Gastrocnemius medialis (tissue), 4 donors: Measurements from ENCODE around the gene OTOP3. TPM values are rescaled to one million over a fixed set of nuclear protein-coding genes. Genes with fewer than 3 reads are reported as not detected.

Source experiments
- ATAC-seq, 2 donors: fragments of 150-250 bp; one replicate each; pipeline ENCODE4 v1.9.1; 2016
- DNase-seq, 2 donors: peaks; one replicate each; pipeline ENCODE4 v3.0.0-alpha.2; 2019
- H3K27ac ChIP-seq, 4 donors: fragments of 200-600 bp; sonication (generic); 1 replicate in 1 of 4; 2 replicates in 3 of 4; pipeline ENCODE4 v1.5.1; 2016 to 2018; ENCODE audit warnings: mild to moderate bottlenecking in 2 of 4, moderate library complexity in 1 of 4
- H3K27me3 ChIP-seq, 3 donors: fragments of 200-600 bp; sonication (generic) in 2 of 3; 1 replicate in 1 of 3; 2 replicates in 2 of 3; pipeline versions ENCODE4 v1.5.1 to v1.6.0; 2016 to 2019; ENCODE audit warnings: mild to moderate bottlenecking in 1 of 3, moderate library complexity in 1 of 3
- H3K36me3 ChIP-seq, 2 donors: fragments of 200-600 bp; sonication (generic) in 1 of 2; one replicate each; pipeline ENCODE4 v1.5.1; 2017 to 2018
- H3K4me1 ChIP-seq, 2 donors: fragments of 200-600 bp; sonication (generic) in 1 of 2; one replicate each; pipeline ENCODE4 v1.5.1; 2016 to 2017; ENCODE audit warnings: mild to moderate bottlenecking in 2 of 2
- H3K4me3 ChIP-seq, 4 donors: fragments of 200-600 bp; sonication (generic) in 3 of 4; 1 replicate in 1 of 4; 2 replicates in 3 of 4; pipeline ENCODE4 v1.5.1; 2016 to 2019; ENCODE audit warnings: mild to moderate bottlenecking in 2 of 4
- H3K9me3 ChIP-seq, 3 donors: fragments of 200-600 bp; sonication (generic) in 2 of 3; 1 replicate in 1 of 3; 2 replicates in 2 of 3; pipeline ENCODE4 v1.5.1; 2016 to 2019
- CTCF ChIP-seq, 5 experiments: fragments of 450-650 bp in 3 of 5; fragments of 200-600 bp in 2 of 5; sonication (generic) in 2 of 5; IDR thresholded peaks in 4 of 5; conservative IDR thresholded peaks in 1 of 5; 1 replicate in 4 of 5; 2 replicates in 1 of 5; pipeline ENCODE4 v1.5.1; 2016 to 2019; ENCODE audit warnings: antibody characterized with exemption in 5 of 5, mild to moderate bottlenecking in 3 of 5, moderate library complexity in 3 of 5
- POLR2A ChIP-seq, 2 donors: fragments of 450-650 bp; IDR thresholded peaks; one replicate each; pipeline ENCODE4 v1.6.1; 2017; ENCODE audit warnings: antibody characterized with exemption in 2 of 2, mild to moderate bottlenecking in 2 of 2, moderate library complexity in 2 of 2
- in situ Hi-C, 4 donors: fragments of 200-750 bp; cut with MboI; loops; one replicate each; pipeline versions ENCODE4 v1.15.0 to v1.8.0; 2017; ENCODE audit warnings: low sequenced_read_pairs in 4 of 4
- intact Hi-C: fragments of 100-400 bp; cut with DNase I; formaldehyde crosslinking; loops from one replicate; pipeline ENCODE4 v1.15.1; 2023; ENCODE audit warnings: low total_unique reads
- total RNA-seq, 4 donors: library from RNA; depleted of rRNA; stranded (reverse); fragments of >200 nt; gene quantifications; one replicate each; pipeline versions ENCODE4 v1.1.0 to v1.2.3, GENCODE V29; 2016

Gene OTOP3
- total RNA-seq, 4 donors from 2014 or later: not detected

- peak overlapping the region in 2 of 4 donors; percentile 60 to 61 for H3K4me3 ChIP-seq
- DNase-seq: no peak
- no peak for TF ChIP-seq POLR2A (IDR thresholded peaks at IDR 0.05)
- H3K4me1 ChIP-seq: peaks cover 0 to 7% of the 10 kb centered on the region in 2 donors
- in situ Hi-C loops (loop anchor here in 1 of 4 donors (25.0 kb wide), 1 partner anchor 217 kb away; the partner anchor contains the start of gene SUMO2), intact Hi-C loops (no loop called here)
- peaks cover 11 to 28% (median 20%) of the 10 kb centered on the region in 3 donors for H3K27me3 ChIP-seq
- no peak for ATAC-seq
- H3K9me3 ChIP-seq: no peaks in the 10 kb centered on the region
- no peaks in the 10 kb centered on the region for H3K36me3 ChIP-seq
- H3K27ac ChIP-seq: peak overlapping the region in 2 of 4 donors; percentile 58
Measured at GRCh38 chr17:74970395-74970794, 34.7 kb downstream of the OTOP3 start.

- TF ChIP-seq POLR2A (IDR thresholded peaks at IDR 0.05) (no peak), CTCF (IDR thresholded peaks at IDR 0.05 in 4 of 5, conservative IDR thresholded peaks at IDR 0.05 in 1 of 5) (no peak)
- DNase-seq (no peak), ATAC-seq (no peak)
- Histone ChIP-seq H3K4me1 (peaks cover 0 to 7% of the 10 kb centered on the region in 2 donors), H3K27me3 (peaks cover 11 to 28% (median 20%) of the 10 kb centered on the region in 3 donors), H3K27ac (peak overlapping the region in 3 of 4 donors; percentile 58 to 62 (median 58)), H3K4me3 (peak overlapping the region; percentile 54 to 63 (median 60)), H3K36me3 (no peaks in the 10 kb centered on the region), H3K9me3 (no peaks in the 10 kb centered on the region)
- in situ Hi-C loops (loop anchor here in 1 of 4 donors (25.0 kb wide), 1 partner anchor 216 kb away; the partner anchor contains the start of gene SUMO2), intact Hi-C loops (no loop called here)
Measured at GRCh38 chr17:74971069-74971841, 35.6 kb downstream of the OTOP3 start.

GRCh38 chr17:74971842-74972106 is 36.1 kb downstream of the OTOP3 start:
- H3K4me3 ChIP-seq: peak overlapping the region; percentile 54 to 63 (median 60)
- peaks cover 0 to 7% of the 10 kb centered on the region in 2 donors for H3K4me1 ChIP-seq
- no peak for ATAC-seq
- TF ChIP-seq POLR2A (IDR thresholded peaks at IDR 0.05): no peak
- TF ChIP-seq CTCF (IDR thresholded peaks at IDR 0.05 in 4 of 5, conservative IDR thresholded peaks at IDR 0.05 in 1 of 5): no peak
- H3K36me3 ChIP-seq: no peaks in the 10 kb centered on the region
- no peaks in the 10 kb centered on the region for H3K9me3 ChIP-seq
- intact Hi-C loops: no loop called here
- no peak for DNase-seq
- peak overlapping the region in 3 of 4 donors; percentile 58 to 62 (median 58) for H3K27ac ChIP-seq
- H3K27me3 ChIP-seq: peaks cover 11 to 28% (median 20%) of the 10 kb centered on the region in 3 donors
- in situ Hi-C loops: loop anchor here in 1 of 4 donors (25.0 kb wide), 1 partner anchor 216 kb away; the partner anchor contains the start of gene SUMO2

- ATAC-seq: peak; percentile 51 to 67
- peaks cover 11 to 28% (median 20%) of the 10 kb centered on the region in 3 donors for H3K27me3 ChIP-seq
- intact Hi-C loops (no loop called here), in situ Hi-C loops (loop anchor here in 1 of 4 donors (25.0 kb wide), 1 partner anchor 215 kb away; the partner anchor contains the start of gene SUMO2)
- peak within 1 kb of the TSS; percentile 54 to 63 (median 60) for H3K4me3 ChIP-seq
- DNase-seq: no peak
- H3K4me1 ChIP-seq: peaks cover 0 to 7% of the 10 kb centered on the region in 2 donors
- H3K27ac ChIP-seq: peak within 1 kb of the TSS; percentile 34 to 62 (median 58)
- no peaks in the 10 kb centered on the region for H3K9me3 ChIP-seq
- H3K36me3 ChIP-seq: no peaks in the 10 kb centered on the region
- no peak for TF ChIP-seq CTCF (IDR thresholded peaks at IDR 0.05 in 4 of 5, conservative IDR thresholded peaks at IDR 0.05 in 1 of 5)
Measured at GRCh38 chr17:74972107-74972972, 36.6 kb downstream of the OTOP3 start, which contains the start of gene HID1. Gene HID1, minus strand, starts transcription at chr17:74972759. Its CDS starts 103 bp downstream, at chr17:74972656.
